GM19438 (cell line): ENCODE measurements around the gene PRDM5.

Source experiments
- ATAC-seq: cut with Tn5 transposase; IDR thresholded peaks from one replicate; pipeline ENCODE4 v1.9.1; 2021; ENCODE audit warnings: low read depth; ENCODE audit not compliant: unreplicated experiment

PRDM5 gene

DNA sequence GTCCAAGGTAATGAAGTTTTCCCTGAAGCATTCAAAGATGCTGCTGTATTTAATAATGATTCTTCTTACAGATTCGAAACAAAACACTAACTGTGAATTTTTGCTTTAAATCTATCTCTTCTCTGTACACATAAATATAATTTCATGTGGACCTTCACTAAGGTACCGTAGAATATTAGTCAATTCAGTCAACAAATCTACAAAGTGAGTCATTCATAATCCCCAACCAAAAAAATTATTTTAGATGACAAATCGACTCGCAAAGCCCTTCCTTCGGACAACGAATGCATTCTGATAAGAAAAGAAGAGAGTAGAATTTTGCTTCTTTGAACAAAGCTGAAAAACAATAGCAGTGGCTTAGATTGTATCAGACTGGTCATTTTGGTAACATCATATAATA, 95.7 kb downstream of the PRDM5 start:
- ATAC-seq: no peak

DNA sequence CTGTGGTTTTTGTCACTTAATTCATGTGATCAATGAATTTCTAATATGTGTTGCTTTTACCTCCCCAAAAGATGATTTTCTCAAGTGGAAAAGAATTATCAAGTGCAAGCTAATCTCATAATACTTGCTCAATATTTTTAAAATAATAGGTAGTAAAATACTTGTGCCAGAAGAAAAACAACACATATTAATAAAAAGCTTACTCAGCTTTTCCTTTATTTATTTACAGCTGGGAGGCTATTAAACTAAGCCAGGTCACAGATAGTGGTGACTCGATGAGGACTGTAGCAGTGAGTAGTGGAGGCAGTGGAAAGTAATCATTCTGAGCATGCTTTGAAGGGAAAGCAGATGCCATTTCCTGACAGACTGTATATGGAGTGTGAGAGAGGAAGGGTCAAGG, 96.1 kb downstream of the PRDM5 start:
- ATAC-seq: no peak

DNA sequence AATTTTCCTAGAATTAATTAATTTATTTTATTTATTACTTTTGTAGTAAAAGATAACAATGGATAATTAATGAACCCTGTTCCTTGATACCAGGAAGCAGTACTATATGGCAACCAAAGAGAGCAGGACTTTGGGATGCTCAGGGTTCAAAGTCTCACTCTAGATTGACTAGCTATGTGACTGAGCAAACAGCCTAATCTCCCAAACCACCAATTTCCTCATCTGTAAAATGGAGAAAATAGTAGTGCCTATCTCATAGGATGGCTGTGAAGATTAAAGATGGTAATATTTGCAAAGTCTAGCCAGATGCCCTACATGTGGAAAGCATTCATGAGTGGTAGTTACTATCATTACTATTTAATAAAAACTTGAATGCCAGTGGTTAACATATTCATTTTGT, 97.6 kb downstream of the PRDM5 start:
- ATAC-seq: no peak

DNA sequence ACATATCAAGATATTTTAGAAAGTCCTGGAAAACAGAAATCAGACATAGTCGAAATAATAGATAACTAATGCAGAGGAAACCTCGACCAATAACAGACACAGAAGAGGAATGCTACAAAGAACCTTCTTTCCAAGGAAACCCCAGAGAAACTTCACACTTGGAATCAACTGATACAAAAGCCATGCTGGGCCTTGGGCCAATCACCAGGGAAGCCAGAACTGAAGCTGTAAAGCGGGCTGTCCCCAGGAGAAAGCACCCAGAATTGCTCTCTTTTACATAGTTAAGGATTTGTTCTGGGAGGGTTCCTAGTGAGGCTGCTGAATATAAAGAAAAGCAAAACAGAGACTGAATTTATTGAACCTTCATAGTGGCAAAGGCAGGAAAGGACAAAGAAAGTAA, 100.5 kb downstream of the PRDM5 start:
- no peak for ATAC-seq

DNA sequence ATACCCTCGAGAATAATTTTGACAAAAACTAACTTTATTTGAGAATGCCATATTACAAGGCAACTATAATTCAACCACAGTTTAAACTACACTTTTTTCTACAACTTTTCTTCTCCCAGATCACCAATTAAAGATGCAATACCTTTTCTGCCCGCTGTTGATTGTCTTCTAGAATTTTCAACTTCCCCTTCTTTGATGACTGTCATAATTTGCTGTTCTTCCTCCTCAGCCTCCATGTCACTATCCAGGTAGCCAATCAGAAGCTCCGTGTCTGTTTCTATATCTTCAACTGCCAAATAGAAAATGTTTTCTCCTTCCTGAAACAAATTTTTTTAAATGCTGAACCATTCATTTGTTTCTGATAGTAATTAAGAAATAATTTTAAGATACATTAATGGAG, 101.5 kb downstream of the PRDM5 start:
- no peak for ATAC-seq

DNA sequence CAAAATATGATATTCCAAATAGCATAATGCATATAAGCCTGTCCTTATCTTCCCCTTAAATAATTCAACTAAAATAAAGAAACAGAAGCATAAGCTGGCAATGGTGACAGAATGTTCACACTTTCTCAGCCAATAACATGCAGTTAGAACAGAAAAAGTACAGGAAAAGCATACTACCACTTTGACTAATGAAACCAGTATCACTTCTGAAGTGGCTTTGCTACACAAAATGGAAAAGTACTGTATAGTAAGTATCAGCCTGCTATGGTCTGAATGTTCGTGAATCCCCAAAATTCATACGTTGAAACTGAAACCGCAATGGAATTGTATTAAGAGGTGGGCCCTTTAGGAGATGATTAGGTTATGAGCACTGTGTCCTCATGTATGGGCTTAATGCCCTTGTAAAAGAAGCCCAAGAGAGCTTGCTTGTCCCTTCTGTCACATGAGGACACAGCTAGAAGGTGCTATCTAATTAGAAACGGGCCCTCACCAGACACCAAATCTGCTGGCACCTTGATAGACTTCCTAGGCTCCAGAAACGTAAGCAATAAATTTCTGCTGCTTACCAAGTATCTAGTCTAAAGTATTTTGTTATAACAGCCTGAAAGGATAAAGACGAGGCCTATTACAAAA, 102.6 kb downstream of the PRDM5 start:
- ATAC-seq: no peak

DNA sequence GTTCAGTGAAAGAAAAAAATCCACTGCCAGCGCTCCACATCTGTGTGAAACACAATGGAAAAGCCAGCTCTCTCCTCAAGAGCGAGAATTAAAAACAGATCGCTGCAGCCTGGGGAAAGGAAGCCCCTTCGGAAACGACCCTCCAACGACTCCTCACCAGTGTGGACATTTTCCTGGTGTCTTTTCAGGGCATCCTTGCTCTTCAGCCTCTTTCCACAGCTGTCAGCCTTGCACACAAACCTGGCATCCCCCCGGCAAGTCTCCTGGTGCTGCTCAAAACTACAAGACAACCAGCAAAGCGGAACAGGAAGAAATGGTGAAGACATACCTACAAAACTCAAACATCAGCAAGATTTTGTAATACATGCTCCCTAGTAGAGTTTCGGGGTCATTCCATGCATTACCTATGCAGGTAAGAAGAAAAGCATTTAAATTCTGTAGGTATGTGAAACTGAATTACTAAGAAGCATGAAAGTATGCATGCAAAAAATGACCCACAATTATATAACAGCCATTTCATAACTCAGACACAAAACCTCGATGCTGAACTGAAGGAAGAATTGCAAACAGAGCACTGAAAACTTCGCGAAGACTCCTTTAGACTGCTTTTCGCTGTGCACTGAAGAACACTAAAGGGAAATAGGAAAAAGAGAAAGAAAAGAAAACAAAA, 106.1 kb downstream of the PRDM5 start:
- ATAC-seq: no peak

DNA sequence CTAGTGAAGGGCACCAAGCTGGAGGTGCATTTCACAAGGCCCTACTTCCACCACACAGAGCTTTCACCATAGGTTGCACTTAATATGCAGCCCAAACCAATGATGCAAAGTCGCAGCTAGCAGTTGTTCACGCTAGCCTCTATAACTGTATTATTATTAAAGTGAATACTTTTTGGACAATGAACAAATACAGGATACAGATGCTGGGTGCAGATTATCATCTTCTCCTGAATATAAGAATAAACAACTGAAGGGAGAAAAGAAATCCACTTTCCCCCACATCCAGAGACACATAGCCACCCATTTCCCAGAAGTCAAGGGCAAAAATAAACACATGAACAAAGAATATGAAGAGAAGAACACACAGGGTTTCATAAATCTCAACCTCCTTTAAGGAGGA, 107.2 kb downstream of the PRDM5 start:
- no peak for ATAC-seq

DNA sequence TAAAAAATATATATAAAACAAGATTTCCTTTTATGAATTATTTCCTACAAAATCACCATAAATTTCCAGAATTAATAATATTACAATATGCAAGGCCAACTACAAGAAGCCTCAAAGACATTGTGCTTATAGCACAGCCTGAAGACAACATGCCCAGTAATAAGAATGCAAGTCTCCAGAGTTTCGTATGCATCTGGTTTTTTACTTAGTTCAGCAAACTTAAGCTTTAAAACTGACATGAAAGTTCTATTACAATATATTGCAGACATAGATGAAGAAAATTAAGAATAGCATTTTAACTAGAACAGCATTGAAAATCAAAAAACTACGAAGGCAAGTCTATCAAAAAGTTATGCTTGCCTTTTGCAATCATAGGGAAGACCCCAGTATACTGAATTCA, 107.6 kb downstream of the PRDM5 start:
- no peak for ATAC-seq

DNA sequence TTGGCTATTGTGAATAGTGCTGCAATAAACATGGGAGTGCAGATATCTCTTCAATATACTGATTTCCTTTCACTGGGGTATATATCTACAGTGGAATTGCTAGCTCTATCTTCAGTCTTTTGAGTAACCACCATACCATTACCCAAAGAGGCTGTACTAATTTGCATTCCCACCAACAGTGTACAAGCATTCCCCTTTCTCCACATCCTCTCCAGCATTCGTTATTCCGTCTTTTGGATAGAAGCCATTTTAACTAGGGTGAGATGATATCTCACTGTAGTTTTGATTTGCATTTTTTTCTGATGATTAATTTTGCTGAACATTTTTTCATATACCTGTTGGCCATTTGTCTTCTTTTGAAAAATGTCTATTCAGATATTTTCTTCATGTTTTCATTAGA, 110.3 kb downstream of the PRDM5 start:
- ATAC-seq: no peak

DNA sequence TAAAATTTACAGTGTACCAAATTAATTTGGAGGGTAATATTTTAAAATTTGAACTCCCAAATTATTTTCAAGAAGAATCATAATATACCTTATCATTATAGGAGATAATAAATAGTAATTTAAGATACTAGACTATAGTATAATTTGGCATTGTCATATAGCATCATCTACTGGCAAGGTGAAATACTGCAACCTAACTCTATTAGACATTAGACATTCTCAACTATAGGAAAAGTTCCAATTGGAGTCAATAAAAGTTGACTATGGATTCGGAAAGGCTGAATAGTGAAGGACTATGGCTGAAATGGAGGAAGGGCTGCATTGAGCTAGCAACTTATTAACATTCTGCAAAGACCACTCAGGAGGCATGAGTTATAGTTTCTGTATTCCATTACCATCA, 113.0 kb downstream of the PRDM5 start:
- ATAC-seq: no peak

DNA sequence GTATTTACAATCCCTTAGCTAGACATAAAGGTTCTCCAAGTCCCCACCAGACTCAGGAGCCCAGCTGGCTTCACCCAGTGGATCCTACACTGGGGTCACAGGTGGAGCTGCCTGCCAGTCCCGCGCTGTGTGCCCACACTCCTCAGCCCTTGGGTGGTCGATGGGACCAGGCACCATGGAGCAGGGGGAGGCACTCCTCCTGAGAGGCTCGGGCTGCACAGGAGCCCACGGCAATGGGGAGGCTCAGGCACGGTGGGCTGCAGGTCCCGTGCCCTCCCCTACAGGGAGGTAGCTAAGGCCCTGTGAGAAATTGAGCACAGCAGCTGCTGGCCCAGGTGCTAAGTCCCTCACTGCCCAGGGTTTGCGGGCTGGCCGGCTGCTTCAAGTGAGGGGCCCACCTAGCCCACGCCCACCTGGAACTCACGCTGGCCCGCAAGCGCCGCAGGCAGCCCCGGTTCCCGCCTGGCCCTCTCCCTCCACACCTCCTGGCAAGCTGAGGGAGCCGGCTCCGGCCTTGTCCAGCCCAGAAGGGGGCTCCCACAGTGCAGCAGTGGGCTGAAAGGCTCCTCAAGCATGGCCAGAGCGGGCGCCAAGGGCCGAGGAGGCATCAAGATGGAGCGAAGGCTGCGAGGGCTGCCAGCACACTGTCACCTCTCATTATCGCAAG, 113.9 kb downstream of the PRDM5 start:
- no peak for ATAC-seq

DNA sequence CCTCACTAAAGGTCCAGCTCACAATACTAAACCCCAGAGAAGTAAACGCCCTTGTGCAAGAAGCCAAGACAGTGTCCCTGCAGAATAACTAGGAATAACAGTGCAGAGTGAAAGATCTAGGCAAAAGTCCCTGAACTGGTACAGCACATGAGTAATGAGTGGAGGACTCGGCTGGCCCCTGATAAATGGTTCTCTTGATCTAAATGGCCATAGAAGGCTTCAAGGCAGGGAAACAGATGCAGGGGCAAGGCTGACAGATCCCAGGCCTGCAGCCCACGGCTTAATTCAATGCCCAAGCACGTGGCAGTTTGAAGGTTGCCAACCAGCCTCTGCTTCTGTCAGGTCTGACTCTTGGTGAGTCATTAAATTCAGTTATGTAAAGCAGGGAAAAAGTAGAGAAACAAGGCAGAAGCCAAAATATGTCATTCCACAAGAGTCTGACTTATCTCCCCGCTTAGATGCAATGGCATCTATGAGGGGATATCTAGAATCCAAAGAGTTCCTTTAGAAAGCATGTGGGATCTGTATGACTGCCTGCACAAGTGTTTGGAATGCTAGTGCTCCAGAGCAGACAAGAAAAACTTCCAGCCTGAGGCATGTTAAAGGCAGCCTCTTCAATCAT, 121.3 kb downstream of the PRDM5 start:
- no peak for ATAC-seq

DNA sequence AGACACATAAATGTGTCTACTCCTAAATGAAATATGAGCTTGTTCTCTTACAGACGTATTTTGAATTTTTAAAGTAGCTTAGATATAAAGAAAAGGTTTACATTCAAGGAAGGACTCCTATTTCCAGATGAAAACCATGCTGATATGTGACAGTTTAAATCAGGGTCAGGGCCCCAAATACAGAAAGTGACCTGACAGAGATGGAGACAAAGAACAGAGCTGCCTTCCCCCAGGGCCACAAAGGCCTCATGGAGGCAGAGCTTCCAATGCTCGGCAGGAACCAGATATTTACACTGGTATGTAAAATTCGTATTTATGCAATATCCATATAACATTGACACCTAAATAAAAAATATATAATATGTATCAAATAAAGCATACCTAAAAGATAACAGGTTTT, 124.0 kb downstream of the PRDM5 start:
- ATAC-seq: no peak

DNA sequence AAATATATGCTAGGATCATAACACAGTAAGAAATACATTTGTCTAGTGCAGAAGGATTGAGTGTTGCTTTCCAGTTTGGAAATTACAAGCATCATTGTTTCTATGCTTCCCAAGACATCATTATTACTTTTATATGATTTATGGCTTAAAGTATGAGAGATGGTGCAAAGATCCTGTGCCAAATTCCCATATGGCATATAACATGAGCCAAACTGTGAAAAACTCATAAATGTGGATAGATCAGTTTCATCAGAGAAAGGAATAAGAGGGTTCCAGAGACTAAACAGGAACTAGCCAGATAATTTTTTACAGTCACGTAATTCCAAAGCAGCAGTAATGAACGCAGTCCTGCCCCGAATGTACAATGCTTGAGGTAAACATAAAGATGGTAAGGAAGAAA, 126.3 kb downstream of the PRDM5 start:
- no peak for ATAC-seq

DNA sequence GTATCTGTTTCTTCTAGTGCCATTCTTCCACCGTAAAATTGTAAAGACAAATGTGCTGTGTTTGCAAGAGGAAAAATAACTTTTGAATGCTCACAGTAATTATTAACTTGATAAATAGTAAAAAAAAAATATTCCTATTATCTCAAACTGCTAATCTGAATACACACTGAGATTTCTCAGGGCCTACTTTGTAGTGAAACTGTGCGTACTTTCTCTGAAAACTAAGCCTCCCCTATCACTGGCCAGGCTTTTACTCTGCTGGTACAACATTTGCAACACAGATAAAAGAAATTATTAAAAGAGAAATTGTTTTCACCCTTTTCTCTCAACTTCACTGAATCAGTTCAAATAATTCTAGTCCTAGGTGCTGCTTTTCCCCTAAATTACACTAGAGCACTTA, 137.3 kb downstream of the PRDM5 start:
- ATAC-seq: no peak

DNA sequence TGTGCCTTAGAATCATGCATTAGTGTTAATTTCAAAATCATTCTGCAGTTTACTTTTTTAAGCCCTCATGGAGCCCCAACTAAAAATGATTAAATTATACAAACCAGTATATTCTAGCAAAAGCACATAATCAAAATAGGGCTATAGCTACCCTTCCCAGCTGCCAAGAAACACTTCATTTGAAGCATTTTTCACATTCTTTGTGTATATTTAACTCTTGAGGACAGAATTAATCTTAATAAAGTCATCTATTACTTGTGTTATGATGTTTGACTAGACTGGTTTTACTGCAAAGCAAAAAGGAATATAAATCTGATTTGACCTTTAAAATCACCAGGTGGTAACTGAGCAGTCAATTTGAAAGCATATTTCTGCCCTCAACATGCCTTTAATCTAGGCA, 145.1 kb downstream of the PRDM5 start:
- no peak for ATAC-seq

DNA sequence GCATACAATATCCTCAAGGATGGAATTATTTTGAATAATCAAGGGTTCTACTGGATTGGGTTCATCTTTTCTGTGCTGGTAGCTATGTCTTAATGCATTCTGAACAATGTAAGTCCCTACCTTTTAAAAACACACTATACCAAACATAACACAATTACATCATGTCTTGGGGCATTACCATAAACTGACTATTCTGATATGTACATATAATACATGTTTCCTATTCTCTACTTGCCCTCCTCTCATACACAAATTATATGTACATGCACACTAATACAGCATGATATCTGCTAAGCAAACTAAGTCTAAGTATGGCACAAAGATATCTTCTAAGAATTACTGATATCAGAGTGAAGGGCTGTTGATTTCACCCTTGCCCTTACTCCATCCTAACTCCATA, 147.1 kb downstream of the PRDM5 start:
- ATAC-seq: no peak

DNA sequence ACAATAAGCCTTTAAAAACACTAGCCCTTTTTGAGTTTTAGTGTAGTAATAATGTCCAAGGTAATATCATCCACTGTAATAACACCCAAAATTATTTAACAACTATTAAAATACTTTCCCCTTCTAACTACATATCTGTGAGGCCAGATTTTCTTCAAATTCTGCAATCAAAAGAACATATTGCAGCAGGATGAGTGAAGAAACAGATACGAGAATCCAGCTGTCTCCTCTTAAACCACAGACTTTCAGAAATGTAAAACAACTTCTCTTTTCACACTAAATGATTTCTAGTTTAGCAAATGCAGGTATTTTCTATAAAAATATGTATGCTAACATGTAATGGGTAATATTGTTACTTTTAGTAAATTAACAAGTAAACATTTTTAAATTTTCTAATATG, 148.9 kb downstream of the PRDM5 start:
- ATAC-seq: no peak

DNA sequence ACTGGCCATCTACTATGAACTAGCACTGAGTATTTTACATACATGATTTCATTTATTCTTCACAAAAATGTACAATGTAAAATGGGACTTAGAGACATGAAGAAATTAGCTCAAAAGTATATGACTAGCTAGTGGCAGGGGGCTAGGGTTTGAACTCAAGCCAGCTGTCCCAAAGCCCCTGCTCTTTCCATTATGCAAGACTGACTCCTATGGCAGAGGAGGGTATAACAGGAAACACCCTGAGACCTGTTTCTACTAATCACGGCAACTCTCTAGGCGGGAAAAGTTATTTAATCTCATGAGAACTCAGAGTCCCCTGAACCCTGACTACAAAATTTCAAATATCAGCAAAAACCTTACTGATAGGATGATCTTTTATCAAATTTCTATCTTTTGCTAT, 150.6 kb downstream of the PRDM5 start:
- ATAC-seq: no peak

DNA sequence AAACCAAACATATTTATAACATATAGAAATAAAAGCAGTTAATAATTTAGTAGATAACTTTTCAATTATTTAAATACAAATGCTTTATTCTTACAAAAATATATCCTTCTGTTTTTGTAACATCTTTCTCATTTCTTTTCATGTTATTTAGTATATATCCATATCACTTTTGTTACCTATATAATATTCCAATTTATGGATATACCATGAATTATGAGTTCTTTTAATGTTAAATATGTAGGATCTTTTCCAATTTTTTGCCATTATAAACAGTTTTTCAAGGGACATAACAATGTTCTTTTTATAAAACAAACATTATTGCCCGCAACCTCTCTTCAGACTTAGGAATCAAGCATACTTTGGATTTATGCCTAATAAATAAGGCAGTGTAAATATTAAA, 151.6 kb downstream of the PRDM5 start:
- no peak for ATAC-seq

DNA sequence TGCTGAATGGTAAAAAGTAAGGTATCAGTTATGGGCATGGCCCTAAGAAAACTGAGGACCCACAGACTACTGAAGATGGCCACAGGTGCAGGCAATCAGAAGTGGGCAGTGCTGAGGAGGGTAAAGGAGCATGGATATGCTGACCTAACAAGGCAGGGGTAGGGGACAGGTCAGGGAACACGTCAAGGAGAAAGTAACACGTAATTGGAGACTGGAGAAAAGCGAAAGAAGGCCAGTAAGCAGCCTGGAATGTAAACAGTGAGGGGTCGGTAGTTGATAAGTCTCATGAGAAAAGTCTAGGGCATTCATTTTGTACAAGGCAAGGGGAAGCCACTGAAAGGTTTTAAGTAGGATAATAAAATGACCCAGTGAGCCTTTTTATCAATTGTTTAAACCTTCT, 153.3 kb downstream of the PRDM5 start:
- ATAC-seq: no peak
